GM13976 (cell line): Measurements from ENCODE around the gene CD300C.
"Not testable (repeated sequence)": the region's sequence is repeated elsewhere in the genome, so short reads cannot be mapped to it uniquely, and the experiment has no call there.

Source experiments
- DNase-seq: peaks from one replicate; pipeline ENCODE4 v3.0.0; 2012; ENCODE audit warnings: low spot score
- in situ Hi-C: fragments of 300-500 bp; cut with MboI; formaldehyde crosslinking; loops from one replicate; pipeline ENCODE4 v1.12.0; 2022; ENCODE audit warnings: low sequenced_read_pairs, mixed read lengths, inconsistent platforms; ENCODE audit not compliant: unreplicated experiment
- TF ChIP-seq, protein P1 (sequence below): IDR thresholded peaks from 2 replicates; pipeline ENCODE4 v1.5.1; 2012; ENCODE audit warnings: borderline replicate concordance, mild to moderate bottlenecking; ENCODE audit not compliant: insufficient read depth; ENCODE audit errors: extremely low read depth, missing control alignments, control extremely low read depth

Gene CD300C

DNA sequence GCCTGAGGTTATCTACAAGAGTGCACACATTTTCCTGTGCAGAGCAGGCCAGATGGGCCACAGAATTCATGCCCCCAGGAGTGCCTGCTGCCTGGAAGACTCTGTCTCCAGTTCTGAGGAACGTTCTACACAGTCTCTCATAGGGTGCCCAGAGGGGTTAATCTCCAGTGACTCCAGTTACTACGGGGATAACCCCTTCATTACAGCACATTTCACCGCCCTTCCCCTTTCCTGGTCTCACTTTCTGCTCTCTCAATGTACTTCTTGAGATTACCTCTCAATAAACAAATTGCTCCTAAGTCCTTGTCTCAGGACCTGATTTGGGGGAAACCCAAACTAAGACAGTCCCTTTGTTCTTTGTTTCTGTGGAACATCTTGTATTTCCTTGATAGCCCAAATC, 15.7 kb upstream of the CD300C start:
- DNase-seq: no peak
- TF ChIP-seq, protein P1, sequence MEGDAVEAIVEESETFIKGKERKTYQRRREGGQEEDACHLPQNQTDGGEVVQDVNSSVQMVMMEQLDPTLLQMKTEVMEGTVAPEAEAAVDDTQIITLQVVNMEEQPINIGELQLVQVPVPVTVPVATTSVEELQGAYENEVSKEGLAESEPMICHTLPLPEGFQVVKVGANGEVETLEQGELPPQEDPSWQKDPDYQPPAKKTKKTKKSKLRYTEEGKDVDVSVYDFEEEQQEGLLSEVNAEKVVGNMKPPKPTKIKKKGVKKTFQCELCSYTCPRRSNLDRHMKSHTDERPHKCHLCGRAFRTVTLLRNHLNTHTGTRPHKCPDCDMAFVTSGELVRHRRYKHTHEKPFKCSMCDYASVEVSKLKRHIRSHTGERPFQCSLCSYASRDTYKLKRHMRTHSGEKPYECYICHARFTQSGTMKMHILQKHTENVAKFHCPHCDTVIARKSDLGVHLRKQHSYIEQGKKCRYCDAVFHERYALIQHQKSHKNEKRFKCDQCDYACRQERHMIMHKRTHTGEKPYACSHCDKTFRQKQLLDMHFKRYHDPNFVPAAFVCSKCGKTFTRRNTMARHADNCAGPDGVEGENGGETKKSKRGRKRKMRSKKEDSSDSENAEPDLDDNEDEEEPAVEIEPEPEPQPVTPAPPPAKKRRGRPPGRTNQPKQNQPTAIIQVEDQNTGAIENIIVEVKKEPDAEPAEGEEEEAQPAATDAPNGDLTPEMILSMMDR: no peak
- in situ Hi-C loops: no loop called here

DNA sequence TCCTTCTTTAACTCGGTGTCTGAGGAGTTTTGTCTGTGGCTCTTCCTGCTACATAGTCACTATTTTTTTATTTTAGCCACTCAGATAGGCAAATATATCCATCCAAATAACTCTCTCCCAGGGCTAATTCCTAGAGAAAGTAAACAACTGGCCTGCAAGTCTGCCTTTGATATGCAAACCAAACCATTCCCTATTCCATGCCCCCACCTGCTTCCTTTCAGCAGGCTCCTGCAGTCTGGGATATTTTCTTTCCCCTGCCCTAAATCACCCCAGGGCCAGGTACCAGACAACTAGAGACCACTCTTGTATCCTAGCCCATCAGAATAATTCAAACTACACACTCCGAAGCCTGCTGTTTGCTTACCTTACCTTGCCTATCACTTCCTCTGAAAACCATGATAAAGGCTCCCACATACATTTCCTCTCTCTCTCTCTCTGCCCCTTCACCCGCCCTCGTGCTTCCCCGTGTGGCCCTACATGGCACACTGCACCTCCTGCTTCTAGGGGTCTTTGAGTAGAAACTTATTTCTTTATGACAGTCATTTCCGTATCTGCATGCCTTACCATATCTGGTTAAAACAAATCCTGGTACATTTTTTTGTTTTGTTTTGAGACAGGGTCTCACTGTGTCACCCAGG, 13.1 kb upstream of the CD300C start:
- in situ Hi-C loops: no loop called here

DNA sequence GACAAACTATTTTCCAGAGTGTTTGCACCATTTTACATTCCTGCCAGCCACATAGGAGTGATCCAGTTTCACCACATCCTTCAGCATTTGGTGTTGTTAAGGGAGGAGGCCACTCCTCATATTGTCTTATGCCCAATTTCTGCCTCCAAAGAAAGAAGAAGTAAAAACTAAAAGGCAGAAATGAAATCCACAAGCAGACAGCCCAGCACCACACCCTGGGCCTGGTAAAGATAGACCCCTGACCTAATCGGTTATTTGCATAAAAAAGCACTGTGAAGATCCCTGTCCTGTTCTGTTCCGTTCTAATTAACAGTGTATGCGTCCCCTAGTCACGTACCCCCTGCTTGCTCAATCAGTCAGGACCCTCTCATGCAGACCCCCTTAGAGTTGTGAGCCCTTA, 12.5 kb upstream of the CD300C start:
- in situ Hi-C loops, DNase-seq: not testable (repeated sequence)

More for the DNA sequence above, 13.1 kb upstream of the CD300C start:
- DNase-seq: no peak
- TF ChIP-seq, protein P1: no peak

DNA sequence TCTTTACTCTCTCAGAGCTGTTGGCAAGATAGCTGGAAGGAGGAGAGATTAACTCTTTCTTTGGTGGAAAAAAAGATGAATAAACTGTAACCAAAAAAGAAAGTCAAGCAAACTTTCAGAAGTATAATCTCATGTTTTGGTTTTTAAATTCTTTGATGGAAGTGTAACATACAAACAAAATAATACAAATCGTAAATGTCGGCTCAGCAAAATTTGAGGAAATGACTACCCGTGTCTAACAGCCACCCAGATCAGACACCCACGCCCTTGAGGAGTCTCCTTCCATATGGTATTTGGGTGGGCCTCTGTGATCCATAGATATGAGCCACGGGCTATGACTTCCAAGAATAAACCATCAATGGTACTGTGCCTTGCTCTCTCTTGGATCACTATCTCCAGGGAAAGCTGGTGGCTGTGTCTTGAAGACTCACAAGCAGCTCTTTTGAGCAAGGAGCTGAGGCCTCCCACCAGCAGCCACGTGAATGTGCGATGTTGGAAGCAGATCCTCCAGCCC, 9.6 kb upstream of the CD300C start:
- TF ChIP-seq, protein P1: no peak
- in situ Hi-C loops: no loop called here
- no peak for DNase-seq

DNA sequence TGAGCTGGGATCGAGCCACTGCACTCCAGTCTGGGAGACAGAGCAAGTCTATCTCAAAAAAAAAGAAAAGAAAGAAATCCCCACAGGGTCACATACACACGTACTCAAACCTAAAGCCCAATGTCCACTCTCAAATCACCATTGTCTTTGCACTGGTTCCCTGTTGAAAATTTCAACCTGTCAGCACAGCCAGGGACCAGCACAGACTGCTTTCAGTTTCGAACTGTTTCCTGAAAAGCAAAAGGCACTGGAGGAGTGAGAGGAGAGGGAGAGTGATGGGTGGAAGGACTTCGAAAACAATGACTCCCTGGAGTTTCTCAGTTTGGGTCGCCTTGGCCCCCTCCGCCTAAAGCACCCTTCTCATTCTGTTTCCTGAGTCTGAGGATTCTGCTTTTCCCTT, 9.0 kb upstream of the CD300C start:
- DNase-seq: no peak
- in situ Hi-C loops: no loop called here
- TF ChIP-seq, protein P1: no peak

DNA sequence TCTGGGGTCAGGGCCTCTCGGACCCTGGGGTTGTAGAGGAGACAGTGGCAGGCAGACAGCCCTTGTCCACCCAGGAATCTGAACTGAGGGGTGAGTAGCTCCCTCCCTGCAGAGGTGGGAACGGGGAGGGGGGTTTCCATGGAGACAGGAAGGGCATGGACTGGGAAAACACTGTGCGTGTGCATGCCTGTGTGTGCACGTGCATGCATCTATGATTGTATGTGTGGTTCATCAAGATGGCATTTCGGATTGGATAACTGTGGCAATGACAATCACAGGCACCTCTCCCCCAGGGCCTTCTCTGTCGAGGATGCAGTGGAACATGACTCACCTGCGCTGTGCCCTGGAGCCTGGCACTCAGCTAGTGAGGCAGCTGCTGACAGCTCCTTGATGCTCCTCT, 6.1 kb upstream of the CD300C start:
- TF ChIP-seq, protein P1: no peak
- DNase-seq: no peak
- in situ Hi-C loops: no loop called here

DNA sequence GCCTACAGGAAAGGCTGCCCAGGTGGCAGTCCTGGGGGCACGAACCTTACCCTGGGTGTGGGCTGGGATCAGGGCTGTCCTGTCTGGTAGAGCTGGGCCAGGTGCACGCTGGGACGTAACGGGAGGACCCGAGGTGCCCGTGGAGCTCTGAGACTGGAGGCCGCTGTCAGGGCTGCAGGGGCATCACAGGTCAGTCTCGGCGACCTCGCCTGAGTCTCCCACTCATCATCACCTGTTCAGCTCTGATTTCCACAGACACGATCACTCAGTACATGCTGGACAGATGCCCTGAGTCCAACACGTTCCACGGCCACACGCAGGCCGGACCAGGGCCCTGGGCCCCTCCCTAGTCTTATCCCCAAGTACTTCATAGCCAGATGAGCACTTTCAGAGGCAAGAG, 4.7 kb upstream of the CD300C start:
- TF ChIP-seq, protein P1: no peak
- no peak for DNase-seq
- in situ Hi-C loops: no loop called here
